OCI-LY1 (cell line): ENCODE data around the gene TBC1D5.

Experiments used
- H2AFZ ChIP-seq: fragments of 200-600 bp; sonication (generic), shearing (Covaris generic); 2 replicates; pipeline ENCODE4 v1.6.0; 2014; ENCODE audit warnings: antibody characterized with exemption, mild to moderate bottlenecking, low read length
- H3F3A ChIP-seq: fragments of 200-600 bp; sonication (generic), shearing (Covaris generic); 2 replicates; pipeline ENCODE4 v1.6.0; 2014; ENCODE audit warnings: mild to moderate bottlenecking, antibody characterized with exemption, low read length, moderate library complexity; ENCODE audit not compliant: insufficient read depth
- H3K27ac ChIP-seq: fragments of 200-600 bp; sonication (generic); 2 replicates; pipeline ENCODE4 v1.5.1; 2014; ENCODE audit warnings: low read length, mixed run types, mild to moderate bottlenecking, low read depth; ENCODE audit not compliant: poor library complexity, severe bottlenecking
- H3K27me3 ChIP-seq: fragments of 200-600 bp; sonication (generic); 2 replicates; pipeline ENCODE4 v1.6.0; 2014; ENCODE audit warnings: antibody characterized with exemption, mild to moderate bottlenecking, low read length, moderate library complexity; ENCODE audit not compliant: insufficient read depth
- H3K36me3 ChIP-seq: fragments of 200-600 bp; sonication (generic); 2 replicates; pipeline ENCODE4 v1.6.1; 2014; ENCODE audit warnings: mild to moderate bottlenecking, antibody characterized with exemption, low read length, moderate library complexity, mixed read lengths; ENCODE audit not compliant: insufficient read depth
- H3K4me1 ChIP-seq: fragments of 200-600 bp; sonication (generic); 2 replicates; pipeline ENCODE4 v1.5.1; 2014; ENCODE audit warnings: mild to moderate bottlenecking, low read length, moderate library complexity; ENCODE audit not compliant: insufficient read depth, severe bottlenecking
- H3K4me2 ChIP-seq: fragments of 200-600 bp; sonication (generic), shearing (Covaris generic); 2 replicates; pipeline ENCODE4 v1.6.1; 2014; ENCODE audit warnings: low read length
- H3K4me3 ChIP-seq: fragments of 200-600 bp; sonication (generic); 2 replicates; pipeline ENCODE4 v1.5.1; 2014; ENCODE audit warnings: low read length, low read depth, mild to moderate bottlenecking, mixed read lengths; ENCODE audit not compliant: poor library complexity, severe bottlenecking
- H3K79me2 ChIP-seq: fragments of 200-600 bp; shearing (Covaris generic); 2 replicates; pipeline ENCODE4 v1.6.1; 2016; ENCODE audit warnings: mixed run types, low read length, mixed read lengths; ENCODE audit not compliant: insufficient read depth
- H3K9ac ChIP-seq: fragments of 200-600 bp; sonication (generic), shearing (Covaris generic); 2 replicates; pipeline ENCODE4 v1.6.1; 2014; ENCODE audit warnings: mild to moderate bottlenecking, low read length, mixed read lengths
- H3K9me2 ChIP-seq: fragments of 200-600 bp; sonication (generic), shearing (Covaris generic); 2 replicates; pipeline ENCODE4 v1.6.1; 2014; ENCODE audit warnings: low read depth, mild to moderate bottlenecking, low read length, mixed read lengths
- H3K9me3 ChIP-seq: fragments of 200-600 bp; shearing (Covaris generic); 2 replicates; pipeline ENCODE4 v1.6.1; 2014; ENCODE audit warnings: low read length, mixed read lengths
- H4K20me1 ChIP-seq: fragments of 200-600 bp; sonication (generic), shearing (Covaris generic); 2 replicates; pipeline ENCODE4 v1.6.0; 2016; ENCODE audit warnings: mild to moderate bottlenecking, low read length; ENCODE audit not compliant: insufficient read depth
- CTCF ChIP-seq: fragments of 200-600 bp; sonication (generic), shearing (Covaris generic); IDR thresholded peaks from 2 replicates; pipeline ENCODE4 v1.5.1; 2017; ENCODE audit warnings: mild to moderate bottlenecking, antibody characterized with exemption, low read length, moderate library complexity, mixed read lengths
- EZH2 ChIP-seq: fragments of 200-600 bp; sonication (generic), shearing (Covaris generic); IDR thresholded peaks from 2 replicates; pipeline ENCODE4 v1.8.0; 2017; ENCODE audit warnings: borderline replicate concordance, mixed run types, mild to moderate bottlenecking, antibody characterized with exemption, low read length, moderate library complexity, mixed read lengths

The TBC1D5 gene

GRCh38 chr3:17489139-17489538, 253.3 kb downstream of the TBC1D5 start:
- H3K27ac ChIP-seq: no peak overlapping the region
- TF ChIP-seq EZH2 (no peak), CTCF (no peak)
- H3K4me2 ChIP-seq: no peak overlapping the region
- no peaks in the 10 kb centered on the region for H3K9me3 ChIP-seq
- no peak overlapping the region for H2AFZ ChIP-seq
- no peaks in the 10 kb centered on the region for H4K20me1 ChIP-seq
- no peak overlapping the region for H3K9ac ChIP-seq
- H3K4me1 ChIP-seq: no peaks in the 10 kb centered on the region
- H3K36me3 ChIP-seq: no peaks in the 10 kb centered on the region
- H3K27me3 ChIP-seq: no peaks in the 10 kb centered on the region
- H3F3A ChIP-seq: no peaks in the 10 kb centered on the region
- H3K9me2 ChIP-seq: no peaks in the 10 kb centered on the region
- H3K4me3 ChIP-seq: no peak overlapping the region
- H3K79me2 ChIP-seq: no peaks in the 10 kb centered on the region

GRCh38 chr3:17481116-17481515, 261.3 kb downstream of the TBC1D5 start:
- H3K9me3 ChIP-seq: no peaks in the 10 kb centered on the region
- H3K27ac ChIP-seq: no peak overlapping the region
- no peaks in the 10 kb centered on the region for H3K9me2 ChIP-seq
- TF ChIP-seq CTCF: no peak
- TF ChIP-seq EZH2: no peak
- H3K79me2 ChIP-seq: no peaks in the 10 kb centered on the region
- no peaks in the 10 kb centered on the region for H4K20me1 ChIP-seq
- no peaks in the 10 kb centered on the region for H3K27me3 ChIP-seq
- H2AFZ ChIP-seq: no peak overlapping the region
- no peak overlapping the region for H3K9ac ChIP-seq
- H3F3A ChIP-seq: no peaks in the 10 kb centered on the region
- no peak overlapping the region for H3K4me2 ChIP-seq
- peaks cover 10% of the 10 kb centered on the region for H3K36me3 ChIP-seq
- no peak overlapping the region for H3K4me3 ChIP-seq
- no peaks in the 10 kb centered on the region for H3K4me1 ChIP-seq

- H3K27ac ChIP-seq: no peak overlapping the region
- no peak for TF ChIP-seq EZH2
- no peak for TF ChIP-seq CTCF
- no peaks in the 10 kb centered on the region for H3K9me2 ChIP-seq
- peaks cover 10% of the 10 kb centered on the region for H3K36me3 ChIP-seq
- H3F3A ChIP-seq: no peaks in the 10 kb centered on the region
- H2AFZ ChIP-seq: no peak overlapping the region
- H4K20me1 ChIP-seq: no peaks in the 10 kb centered on the region
- H3K27me3 ChIP-seq: no peaks in the 10 kb centered on the region
- no peak overlapping the region for H3K4me2 ChIP-seq
- no peak overlapping the region for H3K9ac ChIP-seq
- no peaks in the 10 kb centered on the region for H3K79me2 ChIP-seq
- H3K4me1 ChIP-seq: no peaks in the 10 kb centered on the region
- H3K4me3 ChIP-seq: no peak overlapping the region
- H3K9me3 ChIP-seq: no peaks in the 10 kb centered on the region
Observed at GRCh38 chr3:17479681-17480405, 262.6 kb downstream of the TBC1D5 start.
